A673 (cell line): ENCODE data around the gene CMTM7.

Experiments
- EZH2 ChIP-seq: fragments of 200-600 bp; sonication (generic); IDR thresholded peaks from 2 replicates; pipeline ENCODE4 v1.6.1; 2017; ENCODE audit warnings: borderline replicate concordance, low read depth, mild to moderate bottlenecking, mixed read lengths, antibody characterized with exemption, low read length; ENCODE audit not compliant: poor library complexity, severe bottlenecking
- TF ChIP-seq, protein P1 (sequence below): fragments of 300-800, 200-600 bp; sonication (generic); conservative IDR thresholded peaks from 2 replicates; pipeline ENCODE4 v1.5.1; 2017; ENCODE audit warnings: low read depth, mild to moderate bottlenecking, antibody characterized with exemption, low read length, moderate library complexity, mixed read lengths

DNA sequence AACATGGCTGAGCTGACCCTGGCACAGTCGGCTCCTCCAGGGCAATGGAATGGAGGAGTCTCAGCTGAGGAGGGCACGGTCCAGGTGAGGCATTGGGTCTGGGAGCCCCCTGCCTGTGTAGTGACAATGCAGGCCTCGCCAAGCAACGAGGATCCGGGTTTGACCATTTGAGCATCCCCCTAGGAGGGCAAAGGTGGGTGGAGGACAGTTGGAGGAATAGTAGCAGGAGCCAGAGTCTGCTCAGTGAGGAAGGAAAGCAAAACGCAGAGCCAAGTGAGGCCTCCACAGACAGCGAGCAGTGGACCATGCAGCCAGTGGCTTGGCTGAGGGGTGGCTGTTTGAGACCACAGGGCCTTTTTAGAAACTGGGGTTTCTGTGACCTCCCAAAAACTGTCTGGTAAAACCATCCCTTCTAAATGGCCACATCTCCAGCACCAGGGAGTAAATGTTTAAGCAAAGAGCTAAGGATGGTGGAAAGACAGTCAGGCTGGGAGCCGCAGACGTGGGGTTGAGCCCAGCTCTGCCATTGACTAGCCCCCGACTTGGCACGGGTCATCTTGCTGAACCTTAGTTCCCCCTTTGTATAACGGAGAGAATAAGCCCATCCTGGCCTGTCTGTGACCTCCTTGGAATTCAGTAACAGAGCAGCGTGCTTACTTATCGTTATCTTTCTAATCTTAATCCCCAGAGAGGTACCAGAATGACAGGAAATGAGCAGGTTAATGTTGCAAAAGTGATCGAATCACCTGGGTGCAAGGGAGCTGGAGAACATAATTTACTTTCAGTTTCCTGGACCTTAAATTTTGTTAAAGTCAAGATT, 64.2 kb downstream of the CMTM7 start:
- TF ChIP-seq, protein P1, sequence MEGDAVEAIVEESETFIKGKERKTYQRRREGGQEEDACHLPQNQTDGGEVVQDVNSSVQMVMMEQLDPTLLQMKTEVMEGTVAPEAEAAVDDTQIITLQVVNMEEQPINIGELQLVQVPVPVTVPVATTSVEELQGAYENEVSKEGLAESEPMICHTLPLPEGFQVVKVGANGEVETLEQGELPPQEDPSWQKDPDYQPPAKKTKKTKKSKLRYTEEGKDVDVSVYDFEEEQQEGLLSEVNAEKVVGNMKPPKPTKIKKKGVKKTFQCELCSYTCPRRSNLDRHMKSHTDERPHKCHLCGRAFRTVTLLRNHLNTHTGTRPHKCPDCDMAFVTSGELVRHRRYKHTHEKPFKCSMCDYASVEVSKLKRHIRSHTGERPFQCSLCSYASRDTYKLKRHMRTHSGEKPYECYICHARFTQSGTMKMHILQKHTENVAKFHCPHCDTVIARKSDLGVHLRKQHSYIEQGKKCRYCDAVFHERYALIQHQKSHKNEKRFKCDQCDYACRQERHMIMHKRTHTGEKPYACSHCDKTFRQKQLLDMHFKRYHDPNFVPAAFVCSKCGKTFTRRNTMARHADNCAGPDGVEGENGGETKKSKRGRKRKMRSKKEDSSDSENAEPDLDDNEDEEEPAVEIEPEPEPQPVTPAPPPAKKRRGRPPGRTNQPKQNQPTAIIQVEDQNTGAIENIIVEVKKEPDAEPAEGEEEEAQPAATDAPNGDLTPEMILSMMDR = no peak
- no peak for TF ChIP-seq EZH2
